C4-2B (cell line): ENCODE data around the gene FAM111A.

Experiments used
- H3K27ac ChIP-seq: fragments of 450-650 bp; 2 replicates; pipeline ENCODE4 v1.5.1; 2017
- CTCF ChIP-seq: fragments of 450-650 bp; conservative IDR thresholded peaks from 2 replicates; pipeline ENCODE4 v1.5.1; 2017; ENCODE audit warnings: mild to moderate bottlenecking
- ZFX ChIP-seq: fragments of 450-650 bp; IDR thresholded peaks from 2 replicates; pipeline ENCODE4 v1.6.1; 2017

FAM111A gene

GRCh38 chr11:59151761-59152160 lies 9.1 kb downstream of the FAM111A start:
- H3K27ac ChIP-seq: no peak overlapping the region
- no peak for TF ChIP-seq ZFX
- no peak for TF ChIP-seq CTCF

GRCh38 chr11:59152312-59152951 lies 9.8 kb downstream of the FAM111A start:
- TF ChIP-seq CTCF: no peak
- no peak for TF ChIP-seq ZFX
- no peak overlapping the region for H3K27ac ChIP-seq

GRCh38 chr11:59154610-59155009 lies 12.0 kb downstream of the FAM111A start:
- H3K27ac ChIP-seq: no peak overlapping the region
- TF ChIP-seq ZFX: no peak
- peak; percentile 24 for TF ChIP-seq CTCF

- no peak for TF ChIP-seq CTCF
- no peak for TF ChIP-seq ZFX
- H3K27ac ChIP-seq: no peak overlapping the region
Measured at GRCh38 chr11:59157433-59157832, 14.8 kb downstream of the FAM111A start.

- H3K27ac ChIP-seq: no peak overlapping the region
- TF ChIP-seq CTCF: peak; percentile 90
- no peak for TF ChIP-seq ZFX
Measured at GRCh38 chr11:59158206-59159068, 15.8 kb downstream of the FAM111A start.

- TF ChIP-seq CTCF: no peak
- TF ChIP-seq ZFX: no peak
- no peak overlapping the region for H3K27ac ChIP-seq
Measured at GRCh38 chr11:59164028-59164427, 21.4 kb downstream of the FAM111A start.
